ENCODE measurements around the gene ADCY10. TPM values are rescaled to one million over a fixed set of nuclear protein-coding genes. Genes with fewer than 3 reads are reported as not detected.
"Not testable (repeated sequence)": the region's sequence is repeated elsewhere in the genome, so short reads cannot be mapped to it uniquely, and the experiment has no call there.

Gene ADCY10
- total RNA-seq, 4 donors from 2014 or later, result 0.07 to 1.2 TPM; not detected in 2

DNA sequence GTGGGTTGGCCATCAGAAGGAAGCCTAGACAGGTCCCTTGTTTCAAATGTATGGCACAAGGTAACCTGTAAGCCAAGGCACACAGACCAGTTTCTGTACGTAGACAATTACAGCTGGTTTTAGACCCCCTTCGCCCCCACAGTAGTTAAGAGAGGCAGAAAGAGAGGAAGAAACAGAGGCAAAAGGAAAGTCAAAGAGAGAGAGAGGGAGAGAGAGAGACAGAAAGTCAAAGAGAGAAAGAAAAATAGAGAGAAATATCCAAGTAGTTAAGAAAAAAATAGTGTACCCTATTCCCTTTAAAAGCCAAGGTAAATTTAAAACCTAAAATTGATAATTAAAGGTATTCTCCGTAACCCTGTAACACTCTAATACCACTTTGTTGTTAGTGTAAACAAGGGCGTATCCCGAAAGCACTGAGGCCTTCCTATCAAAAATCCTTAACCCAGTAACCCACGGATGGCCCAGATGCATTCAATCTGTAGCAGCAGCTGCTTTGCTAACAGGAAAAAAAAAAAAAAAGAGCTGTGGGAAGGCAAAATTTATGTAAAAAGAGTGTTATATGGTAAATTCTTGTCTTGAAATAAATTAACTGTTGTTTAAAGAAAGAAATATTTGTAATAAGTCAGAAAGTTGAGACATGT is 49.4 kb downstream of the ADCY10 start:
- no peaks in the 10 kb centered on the region for H3K9me3 ChIP-seq
- TF ChIP-seq, protein P1, sequence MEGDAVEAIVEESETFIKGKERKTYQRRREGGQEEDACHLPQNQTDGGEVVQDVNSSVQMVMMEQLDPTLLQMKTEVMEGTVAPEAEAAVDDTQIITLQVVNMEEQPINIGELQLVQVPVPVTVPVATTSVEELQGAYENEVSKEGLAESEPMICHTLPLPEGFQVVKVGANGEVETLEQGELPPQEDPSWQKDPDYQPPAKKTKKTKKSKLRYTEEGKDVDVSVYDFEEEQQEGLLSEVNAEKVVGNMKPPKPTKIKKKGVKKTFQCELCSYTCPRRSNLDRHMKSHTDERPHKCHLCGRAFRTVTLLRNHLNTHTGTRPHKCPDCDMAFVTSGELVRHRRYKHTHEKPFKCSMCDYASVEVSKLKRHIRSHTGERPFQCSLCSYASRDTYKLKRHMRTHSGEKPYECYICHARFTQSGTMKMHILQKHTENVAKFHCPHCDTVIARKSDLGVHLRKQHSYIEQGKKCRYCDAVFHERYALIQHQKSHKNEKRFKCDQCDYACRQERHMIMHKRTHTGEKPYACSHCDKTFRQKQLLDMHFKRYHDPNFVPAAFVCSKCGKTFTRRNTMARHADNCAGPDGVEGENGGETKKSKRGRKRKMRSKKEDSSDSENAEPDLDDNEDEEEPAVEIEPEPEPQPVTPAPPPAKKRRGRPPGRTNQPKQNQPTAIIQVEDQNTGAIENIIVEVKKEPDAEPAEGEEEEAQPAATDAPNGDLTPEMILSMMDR (IDR thresholded peaks at IDR 0.05 in 4 of 5, conservative IDR thresholded peaks at IDR 0.05 in 1 of 5), result no peak
- TF ChIP-seq POLR2A (IDR thresholded peaks at IDR 0.05), result no peak
- no peaks in the 10 kb centered on the region for H3K4me1 ChIP-seq
- H3K27me3 ChIP-seq, result no peaks in the 10 kb centered on the region
- H3K27ac ChIP-seq, result no peak overlapping the region
- H3K4me3 ChIP-seq, result no peak overlapping the region
- H3K36me3 ChIP-seq, result no peaks in the 10 kb centered on the region
- DNase-seq (no peak), ATAC-seq (no peak)
- in situ Hi-C loops (cut with MboI; ENCODE audit: low sequenced_read_pairs in 4 of 4) (no loop called here), intact Hi-C loops (cut with DNase I; ENCODE audit: low total_unique reads) (no loop called here)

DNA sequence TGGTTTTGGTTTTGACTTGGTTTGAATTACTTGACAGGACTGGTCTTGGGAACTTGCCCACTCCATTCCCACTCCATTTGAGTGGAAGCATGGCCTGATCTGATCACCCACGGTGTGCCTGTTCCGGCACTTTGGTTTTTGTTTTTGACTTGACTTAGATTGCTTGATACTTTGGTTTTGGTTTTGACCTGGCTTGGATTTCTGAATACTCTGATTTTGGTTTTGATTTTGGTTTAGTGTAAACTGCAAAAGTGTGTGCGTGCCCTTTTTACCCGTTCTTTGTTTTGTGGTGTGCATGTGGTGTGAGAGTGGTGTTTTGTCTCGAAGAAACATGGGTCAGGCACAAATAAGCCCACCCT is 50.0 kb downstream of the ADCY10 start:
- intact Hi-C loops (cut with DNase I; ENCODE audit: low total_unique reads) (no loop called here), in situ Hi-C loops (cut with MboI; ENCODE audit: low sequenced_read_pairs in 4 of 4) (no loop called here)
- H3K27me3 ChIP-seq, result no peaks in the 10 kb centered on the region
- TF ChIP-seq, protein P1 (IDR thresholded peaks at IDR 0.05 in 4 of 5, conservative IDR thresholded peaks at IDR 0.05 in 1 of 5), result no peak
- TF ChIP-seq POLR2A (IDR thresholded peaks at IDR 0.05), result no peak
- H3K4me3 ChIP-seq, result no peak overlapping the region
- H3K36me3 ChIP-seq, result no peaks in the 10 kb centered on the region
- no peak for ATAC-seq
- no peaks in the 10 kb centered on the region for H3K4me1 ChIP-seq
- H3K27ac ChIP-seq, result no peak overlapping the region
- H3K9me3 ChIP-seq, result no peaks in the 10 kb centered on the region
- DNase-seq, result no peak

DNA sequence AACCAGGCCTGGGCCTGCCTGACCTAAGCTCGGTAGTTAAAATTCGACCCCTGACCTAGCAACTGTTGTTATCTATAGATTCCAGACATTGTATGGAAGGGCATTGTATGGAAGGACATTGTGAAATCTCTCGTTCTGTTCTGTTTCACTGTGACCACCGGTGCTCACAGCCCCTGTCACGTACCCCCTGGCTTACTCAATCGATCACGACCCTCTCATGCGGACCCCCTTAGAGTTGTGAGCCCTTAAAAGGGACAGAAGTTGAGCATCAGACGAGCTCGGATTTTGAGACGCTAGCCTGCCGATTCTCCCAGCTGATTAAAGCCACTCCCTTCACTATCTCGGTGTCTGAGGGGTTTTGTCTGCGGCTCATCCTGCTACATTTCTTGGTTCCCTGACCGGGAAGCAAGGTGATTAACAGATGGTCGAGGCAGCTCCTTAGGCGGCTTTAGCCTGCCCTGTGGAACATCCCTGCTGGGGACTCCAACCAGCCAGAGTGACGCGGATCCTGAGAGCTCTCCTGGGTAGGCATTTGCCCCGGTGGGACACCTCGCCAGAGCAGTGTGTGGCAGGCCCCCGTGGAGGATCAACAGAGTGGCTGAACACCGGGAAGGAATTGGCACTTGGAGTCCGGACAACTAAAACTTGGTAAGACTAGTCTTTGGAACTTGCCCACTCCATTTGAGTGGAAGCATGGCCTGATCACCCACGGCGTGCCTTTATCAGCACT is 50.6 kb downstream of the ADCY10 start:
- H3K27ac ChIP-seq; H3K27me3 ChIP-seq; intact Hi-C loops (cut with DNase I; ENCODE audit: low total_unique reads); H3K4me3 ChIP-seq; DNase-seq; ATAC-seq; in situ Hi-C loops (cut with MboI; ENCODE audit: low sequenced_read_pairs in 4 of 4); H3K9me3 ChIP-seq; H3K4me1 ChIP-seq; H3K36me3 ChIP-seq: not testable (repeated sequence)

DNA sequence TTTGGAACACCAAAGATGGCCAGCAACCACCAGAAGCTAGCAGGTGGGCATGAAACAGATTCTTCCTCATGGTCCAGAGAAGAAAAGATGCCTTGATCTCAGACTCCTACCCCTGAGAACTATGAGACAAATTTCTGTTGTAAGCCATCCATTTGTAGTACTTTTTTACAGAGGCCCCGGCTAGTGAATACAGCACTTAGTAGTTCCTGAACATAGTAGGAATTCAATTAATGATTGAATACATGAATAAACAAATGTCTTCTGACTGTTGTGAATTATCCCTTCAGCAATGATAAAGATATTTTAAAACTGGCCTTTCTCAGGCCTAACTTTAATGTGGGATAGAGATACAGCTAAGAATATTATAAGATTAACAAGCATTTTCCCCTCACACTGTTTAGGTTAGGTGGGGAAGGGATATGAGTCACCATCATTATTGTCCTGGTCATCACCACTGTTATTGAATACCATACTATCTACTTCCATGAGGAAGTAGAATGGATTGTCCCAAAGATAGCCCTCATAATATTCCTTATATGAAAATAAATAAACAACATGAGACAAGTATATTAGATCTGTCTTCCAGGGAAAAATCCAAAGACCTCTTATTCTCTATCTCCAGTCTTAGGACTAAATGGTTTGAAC is 51.4 kb downstream of the ADCY10 start:
- no peak overlapping the region for H3K27ac ChIP-seq
- TF ChIP-seq, protein P1 (IDR thresholded peaks at IDR 0.05 in 4 of 5, conservative IDR thresholded peaks at IDR 0.05 in 1 of 5), result no peak
- TF ChIP-seq POLR2A (IDR thresholded peaks at IDR 0.05), result no peak
- no peaks in the 10 kb centered on the region for H3K27me3 ChIP-seq
- no peaks in the 10 kb centered on the region for H3K9me3 ChIP-seq
- no peak for ATAC-seq
- H3K4me3 ChIP-seq, result no peak overlapping the region
- no peaks in the 10 kb centered on the region for H3K36me3 ChIP-seq
- in situ Hi-C loops (cut with MboI; ENCODE audit: low sequenced_read_pairs in 4 of 4), result no loop called here
- DNase-seq, result no peak
- intact Hi-C loops (cut with DNase I; ENCODE audit: low total_unique reads), result no loop called here
- H3K4me1 ChIP-seq, result no peaks in the 10 kb centered on the region

DNA sequence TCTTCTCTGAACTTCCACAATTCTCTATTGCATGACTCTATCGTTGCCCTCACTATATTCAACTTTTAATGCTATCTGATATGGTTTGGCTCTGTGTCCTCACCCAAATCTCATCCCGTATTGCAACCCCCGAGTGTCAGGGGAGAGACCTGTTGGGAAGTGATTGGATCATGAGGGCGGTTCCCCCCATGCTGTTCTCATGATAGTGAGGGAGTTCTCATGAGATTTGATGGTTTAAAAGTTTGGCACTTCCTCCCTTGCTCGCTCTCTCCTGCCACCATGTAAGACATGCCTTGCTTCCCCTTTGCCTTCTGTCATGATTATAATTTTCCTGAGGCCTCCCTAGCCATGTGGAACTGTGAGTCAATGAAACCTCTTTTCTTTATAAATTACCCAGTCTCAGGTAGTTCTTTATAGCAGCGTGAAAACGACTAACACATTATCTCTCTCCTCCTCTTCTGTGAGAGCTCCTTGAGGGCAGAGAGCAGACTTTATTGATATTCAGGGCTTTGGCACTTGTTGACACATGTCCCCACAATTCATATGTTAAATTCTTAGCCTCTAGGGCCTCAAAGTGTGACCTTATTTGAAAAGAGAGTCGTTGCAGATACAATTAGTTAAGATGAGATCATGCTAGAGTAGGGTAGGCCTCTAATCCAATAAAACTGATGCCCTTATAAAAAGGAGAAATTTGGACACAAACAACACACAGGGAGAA is 52.1 kb downstream of the ADCY10 start:
- in situ Hi-C loops (cut with MboI; ENCODE audit: low sequenced_read_pairs in 4 of 4), result no loop called here
- H3K4me3 ChIP-seq, result no peak overlapping the region
- intact Hi-C loops (cut with DNase I; ENCODE audit: low total_unique reads), result no loop called here
- no peak for DNase-seq
- no peaks in the 10 kb centered on the region for H3K36me3 ChIP-seq
- H3K27me3 ChIP-seq, result no peaks in the 10 kb centered on the region
- no peaks in the 10 kb centered on the region for H3K9me3 ChIP-seq
- TF ChIP-seq, protein P1 (IDR thresholded peaks at IDR 0.05 in 4 of 5, conservative IDR thresholded peaks at IDR 0.05 in 1 of 5), result no peak
- no peak for TF ChIP-seq POLR2A (IDR thresholded peaks at IDR 0.05)
- H3K4me1 ChIP-seq, result no peaks in the 10 kb centered on the region
- H3K27ac ChIP-seq, result no peak overlapping the region
- no peak for ATAC-seq

Measured in gastrocnemius medialis (tissue), 4 donors.